DND-41 (cell line): ENCODE results near the gene SH2D4B.
"Not testable (repeated sequence)": the region's sequence is repeated elsewhere in the genome, so short reads cannot be mapped to it uniquely, and the experiment has no call there.

Experiments used
- ATAC-seq: fragments of 200-7000 bp; cut with Tn5 transposase; 3 replicates; pipeline ENCODE4 v1.9.1; 2021; ENCODE audit warnings: low read depth; ENCODE audit not compliant: insufficient read depth
- DNase-seq: peaks from one replicate; pipeline ENCODE4 v3.0.0-alpha.2; 2020
- H2AFZ ChIP-seq: 2 replicates; pipeline ENCODE4 v1.6.0; 2012; ENCODE audit warnings: low read depth, low read length
- H3K27ac ChIP-seq: 2 replicates; pipeline ENCODE4 v1.5.1; 2012; ENCODE audit warnings: low read length, inconsistent platforms
- H3K27me3 ChIP-seq: fragments of 200-600 bp; sonication (generic); 2 replicates; pipeline ENCODE4 v1.6.0; 2012; ENCODE audit warnings: low read length, mild to moderate bottlenecking, inconsistent platforms; ENCODE audit not compliant: insufficient read depth, poor library complexity
- H3K36me3 ChIP-seq: 2 replicates; pipeline ENCODE4 v1.5.1; 2012; ENCODE audit warnings: low read length, inconsistent platforms; ENCODE audit not compliant: insufficient read depth
- H3K4me1 ChIP-seq: 2 replicates; pipeline ENCODE4 v1.5.1; 2012; ENCODE audit warnings: mild to moderate bottlenecking, low read length; ENCODE audit not compliant: insufficient read depth
- H3K4me2 ChIP-seq: 2 replicates; pipeline ENCODE4 v1.6.0; 2012; ENCODE audit warnings: mild to moderate bottlenecking, moderate library complexity, low read length, inconsistent platforms; ENCODE audit not compliant: insufficient read depth
- H3K4me3 ChIP-seq, 2 experiments: fragments of 200-600 bp in 1 of 2; shearing (Covaris generic) in 1 of 2; 2 replicates each; pipeline ENCODE4 v1.5.1; 2012 to 2016; ENCODE audit warnings: inconsistent platforms in 2 of 2, low read length in 2 of 2, mild to moderate bottlenecking in 2 of 2, low read depth in 1 of 2, moderate library complexity in 1 of 2
- H3K79me2 ChIP-seq: 2 replicates; pipeline ENCODE4 v1.6.0; 2012; ENCODE audit warnings: low read length, inconsistent platforms; ENCODE audit not compliant: insufficient read depth
- H3K9ac ChIP-seq: 2 replicates; pipeline ENCODE4 v1.6.0; 2012; ENCODE audit warnings: low read depth, mild to moderate bottlenecking, inconsistent platforms, low read length, moderate library complexity
- H3K9me3 ChIP-seq: 2 replicates; pipeline ENCODE4 v1.5.1; 2012; ENCODE audit warnings: low read length, moderate library complexity, mild to moderate bottlenecking, inconsistent platforms; ENCODE audit not compliant: insufficient read depth, severe bottlenecking
- H4K20me1 ChIP-seq: 2 replicates; pipeline ENCODE4 v1.6.0; 2012; ENCODE audit warnings: low read length; ENCODE audit not compliant: insufficient read depth
- CTCF ChIP-seq: IDR thresholded peaks from 2 replicates; pipeline ENCODE4 v1.5.1; 2012; ENCODE audit warnings: borderline replicate concordance, low read length, moderate library complexity, mild to moderate bottlenecking; ENCODE audit not compliant: poor library complexity, severe bottlenecking; ENCODE audit errors: extremely low read depth
- EZH2 ChIP-seq: IDR thresholded peaks from 3 replicates; pipeline ENCODE4 v1.6.1; 2012; ENCODE audit warnings: borderline replicate concordance, low read depth, mild to moderate bottlenecking, moderate library complexity, low read length, inconsistent platforms; ENCODE audit not compliant: severe bottlenecking

The SH2D4B gene

DNA sequence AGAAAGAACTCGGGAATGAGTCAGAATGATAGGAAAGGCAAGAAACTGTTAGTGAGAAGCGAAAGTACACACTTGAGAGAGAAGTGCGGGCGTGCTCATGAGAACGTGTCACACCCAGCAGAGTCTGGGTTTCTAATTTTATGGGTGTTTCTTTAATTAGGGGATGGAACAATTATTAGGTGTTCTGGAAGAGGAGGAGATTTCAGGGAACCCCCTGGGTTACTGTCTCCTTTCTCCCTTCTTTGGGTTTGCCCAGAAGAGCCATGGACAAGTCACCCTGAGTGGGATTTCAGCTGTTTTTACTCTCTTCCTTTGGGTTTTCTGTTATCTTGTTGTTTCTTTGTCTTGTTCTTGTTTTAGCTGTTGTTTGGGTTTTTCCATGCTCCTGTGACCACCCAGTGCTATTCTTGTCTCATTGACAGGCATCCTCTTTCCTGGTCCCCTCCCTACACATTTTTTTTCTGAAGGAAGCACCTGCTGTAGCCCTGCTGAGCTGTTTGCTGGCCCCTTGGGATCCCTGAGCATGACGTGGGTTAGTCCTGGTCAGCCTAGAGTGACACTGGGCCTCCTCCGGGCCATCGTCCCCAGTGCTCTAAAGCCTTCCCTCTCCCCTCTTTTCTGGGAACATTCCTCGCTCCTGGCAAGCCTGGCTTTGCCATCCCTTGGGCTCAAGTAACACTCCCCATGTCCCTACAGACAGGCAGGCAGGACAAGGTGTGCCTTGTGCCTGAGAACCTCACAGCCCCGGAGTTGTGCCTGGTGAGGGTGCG lies 3.5 kb downstream of the SH2D4B start:
- DNase-seq (no peak), ATAC-seq (no peak)
- H3K79me2 ChIP-seq = no peaks in the 10 kb centered on the region
- H3K9me3 ChIP-seq = no peaks in the 10 kb centered on the region
- no peak overlapping the region for H3K27ac ChIP-seq
- H4K20me1 ChIP-seq = no peaks in the 10 kb centered on the region
- H3K4me1 ChIP-seq = no peaks in the 10 kb centered on the region
- peaks cover 3% of the 10 kb centered on the region for H3K27me3 ChIP-seq
- H3K36me3 ChIP-seq = no peaks in the 10 kb centered on the region
- TF ChIP-seq EZH2 = no peak
- no peak for TF ChIP-seq CTCF
- no peak overlapping the region for H3K4me3 ChIP-seq
- no peak overlapping the region for H3K9ac ChIP-seq
- no peak overlapping the region for H3K4me2 ChIP-seq
- H2AFZ ChIP-seq = no peak overlapping the region

DNA sequence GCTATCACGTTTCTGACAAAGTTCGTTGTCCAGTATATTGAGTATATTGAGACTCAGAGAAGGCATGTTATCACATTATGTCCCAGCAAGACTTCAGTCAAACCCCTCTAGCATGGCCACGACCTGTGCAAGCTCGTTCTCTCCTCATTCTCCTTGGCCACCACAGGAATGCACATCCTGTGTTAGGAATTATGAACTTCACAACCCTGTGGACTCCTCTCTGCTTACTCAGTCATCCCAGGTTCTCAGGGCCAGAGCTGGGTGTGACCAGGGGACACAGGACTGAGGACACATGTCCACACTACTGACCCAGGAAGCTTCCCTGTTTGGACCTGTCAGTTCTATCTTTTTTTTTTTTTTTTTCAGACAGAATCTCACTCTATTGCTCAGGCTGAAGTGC lies 4.4 kb downstream of the SH2D4B start:
- Histone ChIP-seq H3K9me3 (no peaks in the 10 kb centered on the region), H3K27me3 (peaks cover 3% of the 10 kb centered on the region), H3K36me3 (no peaks in the 10 kb centered on the region), H3K9ac (no peak overlapping the region), H3K4me2 (no peak overlapping the region), H3K4me1 (no peaks in the 10 kb centered on the region), H3K27ac (no peak overlapping the region), H3K79me2 (no peaks in the 10 kb centered on the region), H4K20me1 (no peaks in the 10 kb centered on the region), H3K4me3 (no peak overlapping the region), H2AFZ (no peak overlapping the region)
- no peak for ATAC-seq
- no peak for TF ChIP-seq EZH2
- no peak for TF ChIP-seq CTCF
- no peak for DNase-seq

DNA sequence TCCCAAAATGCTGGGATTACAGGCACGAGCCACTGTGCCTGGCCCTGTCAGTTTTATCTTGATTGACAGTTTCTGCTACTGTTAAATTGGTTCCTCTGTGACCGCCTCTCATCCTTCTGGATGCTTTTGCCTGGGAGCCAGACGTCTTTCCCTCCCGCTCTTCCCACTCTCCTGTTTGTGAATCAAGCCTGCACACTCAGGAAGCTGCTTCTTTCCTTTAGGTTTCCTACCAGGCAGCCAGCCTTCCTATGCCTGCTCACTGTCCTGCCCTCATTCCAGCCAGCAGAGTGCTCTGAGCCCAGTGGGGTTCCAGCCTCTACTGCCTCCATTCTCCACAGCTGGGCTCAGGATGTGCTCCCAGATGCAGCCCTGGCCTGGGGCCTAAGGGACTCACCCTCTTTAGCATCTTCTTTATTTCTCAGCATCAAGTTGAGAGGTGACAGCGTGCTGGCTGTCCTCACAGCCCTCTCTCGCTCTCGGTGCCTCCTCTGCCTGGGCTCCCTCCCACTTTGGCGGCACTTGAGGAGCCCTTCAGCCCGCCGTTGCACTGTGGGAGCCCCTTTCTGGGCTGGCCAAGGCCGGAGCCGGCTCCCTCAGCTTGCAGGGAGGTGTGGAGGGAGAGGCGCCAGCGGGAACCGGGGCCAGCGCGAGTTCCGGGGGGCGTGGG lies 5.1 kb downstream of the SH2D4B start:
- ATAC-seq = no peak
- H3K79me2 ChIP-seq = no peaks in the 10 kb centered on the region
- H2AFZ ChIP-seq = no peak overlapping the region
- H3K4me1 ChIP-seq = no peaks in the 10 kb centered on the region
- no peak for TF ChIP-seq CTCF
- no peak for TF ChIP-seq EZH2
- no peak overlapping the region for H3K27ac ChIP-seq
- no peaks in the 10 kb centered on the region for H3K9me3 ChIP-seq
- no peak for DNase-seq
- peaks cover 3% of the 10 kb centered on the region for H3K27me3 ChIP-seq
- H3K4me3 ChIP-seq = no peak overlapping the region
- no peaks in the 10 kb centered on the region for H3K36me3 ChIP-seq
- H3K9ac ChIP-seq = no peak overlapping the region
- H4K20me1 ChIP-seq = no peaks in the 10 kb centered on the region
- H3K4me2 ChIP-seq = no peak overlapping the region

DNA sequence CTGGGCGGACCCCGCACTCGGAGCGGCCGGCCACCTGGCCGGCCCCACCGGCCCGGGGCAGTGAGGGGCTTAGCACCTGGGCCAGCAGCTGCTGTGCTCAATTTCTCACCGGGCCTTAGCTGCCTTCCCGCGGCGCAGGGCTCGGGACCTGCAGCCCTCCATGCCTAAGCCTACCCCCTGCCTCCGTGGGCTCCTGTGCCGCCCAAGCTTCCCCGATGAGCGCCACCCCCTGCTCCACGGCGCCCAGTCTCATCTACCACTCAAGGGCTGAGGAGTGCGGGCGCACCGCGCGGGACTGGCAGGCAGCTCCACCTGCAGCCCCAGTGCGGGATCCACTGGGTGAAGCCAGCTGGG lies 5.6 kb downstream of the SH2D4B start:
- H3K27me3 ChIP-seq, H3K36me3 ChIP-seq, H3K4me2 ChIP-seq, H3K9me3 ChIP-seq, ATAC-seq, H3K4me3 ChIP-seq, H3K27ac ChIP-seq, H3K9ac ChIP-seq, H2AFZ ChIP-seq, H3K79me2 ChIP-seq, H4K20me1 ChIP-seq, H3K4me1 ChIP-seq, DNase-seq: not testable (repeated sequence)
